Fibroblast of lung (primary cell): ENCODE results near the gene MCF2L2.

Experiments used
- CTCF ChIP-seq, 2 donors: IDR thresholded peaks in 1 of 2; conservative IDR thresholded peaks in 1 of 2; 1 replicate in 1 of 2; 2 replicates in 1 of 2; pipeline ENCODE4 v1.5.1; 2011 to 2012; ENCODE audit warnings: low read length in 2 of 2, control low read depth in 1 of 2, inconsistent platforms in 1 of 2, low read depth in 1 of 2, mild to moderate bottlenecking in 1 of 2
- EZH2 ChIP-seq: IDR thresholded peaks from 2 replicates; pipeline ENCODE4 v1.5.1; 2012; ENCODE audit warnings: low read length, control low read depth, mild to moderate bottlenecking; ENCODE audit errors: missing control alignments

DNA sequence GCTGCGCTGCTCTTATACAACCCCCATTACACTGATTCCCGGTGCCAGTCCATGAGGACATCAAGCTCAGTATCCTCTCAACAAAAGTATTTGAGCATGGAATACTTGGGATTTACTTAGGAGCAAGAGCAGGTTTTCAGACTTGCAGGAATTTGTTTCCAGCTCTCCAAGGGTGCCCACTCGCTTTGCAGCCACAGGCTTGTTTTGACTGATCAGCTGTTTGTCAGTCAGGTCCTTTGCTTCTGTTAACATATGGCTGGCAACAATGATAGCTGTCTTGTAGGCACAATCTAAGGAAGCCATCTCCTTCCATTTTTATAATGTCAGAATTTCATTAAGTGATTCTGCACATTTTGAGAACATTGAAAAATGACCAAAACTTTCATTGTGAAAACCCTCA lies 38.2 kb upstream of the MCF2L2 start:
- TF ChIP-seq CTCF (conservative IDR thresholded peaks at IDR 0.05 in 1 of 2, IDR thresholded peaks at IDR 0.05 in 1 of 2; ENCODE audit: low read depth in 1 of 2, low read length in 2 of 2) (no peak), EZH2 (no peak)
